ENCODE data around the gene SERPINI1. TPM values are rescaled to one million over a fixed set of nuclear protein-coding genes. Genes with fewer than 3 reads are reported as not detected.

Gene SERPINI1
- total RNA-seq, 4 donors from 2014 or later, result 0.54 to 4.1 (median 1.2) TPM; not detected in 1

GRCh38 chr3:167705840-167706239 lies 29.7 kb upstream of the SERPINI1 start:
- DNase-seq, result no peak
- Histone ChIP-seq H3K27ac (no peak overlapping the region), H3K27me3 (no peaks in the 10 kb centered on the region), H3K9me3 (no peaks in the 10 kb centered on the region), H3K4me3 (no peak overlapping the region), H3K4me1 (no peaks in the 10 kb centered on the region), H3K36me3 (peaks cover 0 to 35% (median 0%) of the 10 kb centered on the region in 3 donors)
- TF ChIP-seq CTCF (IDR thresholded peaks at IDR 0.05) (no peak), POLR2A (IDR thresholded peaks at IDR 0.05) (no peak)

- no peak overlapping the region for H3K27ac ChIP-seq
- no peaks in the 10 kb centered on the region for H3K4me1 ChIP-seq
- H3K4me3 ChIP-seq, result no peak overlapping the region
- no peaks in the 10 kb centered on the region for H3K27me3 ChIP-seq
- peaks cover 0 to 26% (median 0%) of the 10 kb centered on the region in 3 donors for H3K36me3 ChIP-seq
- H3K9me3 ChIP-seq, result no peaks in the 10 kb centered on the region
- DNase-seq, result no peak
- no peak for TF ChIP-seq CTCF (IDR thresholded peaks at IDR 0.05)
- TF ChIP-seq POLR2A (IDR thresholded peaks at IDR 0.05), result no peak
Observed at GRCh38 chr3:167709690-167710089, 25.8 kb upstream of the SERPINI1 start.

- TF ChIP-seq POLR2A (IDR thresholded peaks at IDR 0.05) (no peak), CTCF (IDR thresholded peaks at IDR 0.05) (no peak)
- DNase-seq, result no peak
- Histone ChIP-seq H3K4me1 (no peaks in the 10 kb centered on the region), H3K4me3 (no peak overlapping the region), H3K27ac (no peak overlapping the region), H3K27me3 (no peaks in the 10 kb centered on the region), H3K9me3 (no peaks in the 10 kb centered on the region), H3K36me3 (peaks cover 0 to 26% (median 0%) of the 10 kb centered on the region in 3 donors)
Observed at GRCh38 chr3:167710552-167710951, 25.0 kb upstream of the SERPINI1 start.

- Histone ChIP-seq H3K9me3 (no peaks in the 10 kb centered on the region), H3K27me3 (no peaks in the 10 kb centered on the region), H3K36me3 (peaks cover 0 to 26% (median 0%) of the 10 kb centered on the region in 3 donors), H3K4me1 (no peaks in the 10 kb centered on the region), H3K27ac (no peak overlapping the region), H3K4me3 (no peak overlapping the region)
- TF ChIP-seq POLR2A (IDR thresholded peaks at IDR 0.05), result no peak
- DNase-seq, result no peak
Observed at GRCh38 chr3:167711439-167711838, 24.1 kb upstream of the SERPINI1 start.

- no peak overlapping the region for H3K27ac ChIP-seq
- H3K4me3 ChIP-seq, result no peak overlapping the region
- H3K27me3 ChIP-seq, result no peaks in the 10 kb centered on the region
- H3K36me3 ChIP-seq, result peaks cover 0 to 20% (median 0%) of the 10 kb centered on the region in 3 donors
- H3K4me1 ChIP-seq, result peaks cover 0 to 7% (median 0%) of the 10 kb centered on the region in 4 donors
- H3K9me3 ChIP-seq, result no peaks in the 10 kb centered on the region
- TF ChIP-seq CTCF (IDR thresholded peaks at IDR 0.05), result no peak
- no peak for TF ChIP-seq POLR2A (IDR thresholded peaks at IDR 0.05)
- no peak for DNase-seq
Observed at GRCh38 chr3:167712445-167712844, 23.1 kb upstream of the SERPINI1 start.

- no peak overlapping the region for H3K27ac ChIP-seq
- no peaks in the 10 kb centered on the region for H3K27me3 ChIP-seq
- peaks cover 0 to 25% (median 0%) of the 10 kb centered on the region in 3 donors for H3K36me3 ChIP-seq
- H3K4me1 ChIP-seq, result peaks cover 0 to 7% (median 0%) of the 10 kb centered on the region in 4 donors
- TF ChIP-seq CTCF (IDR thresholded peaks at IDR 0.05) (no peak), POLR2A (IDR thresholded peaks at IDR 0.05) (no peak)
- H3K4me3 ChIP-seq, result no peak overlapping the region
- no peaks in the 10 kb centered on the region for H3K9me3 ChIP-seq
- DNase-seq, result no peak
Observed at GRCh38 chr3:167714871-167715270, 20.6 kb upstream of the SERPINI1 start.
